NCI-H2227 (cell line): Measurements from ENCODE around the gene ITGB2.
A peak's percentile ranks its signal among the peaks of the same experiment; 100 is the strongest.

Source experiments
- DNase-seq: peaks from one replicate; lab custom pipeline; 2025; ENCODE audit not compliant: unreplicated experiment; lab: John Stamatoyannopoulos, UW

The ITGB2 gene

GRCh38 chr21:44898851-44899767 is 21.6 kb downstream of the ITGB2 start:
- DNase-seq, result no peak

GRCh38 chr21:44898011-44898488 is 22.6 kb downstream of the ITGB2 start:
- DNase-seq, result no peak

- no peak for DNase-seq
These were observed 23.2 kb downstream of the ITGB2 start for GRCh38 chr21:44897326-44898010.

DNA sequence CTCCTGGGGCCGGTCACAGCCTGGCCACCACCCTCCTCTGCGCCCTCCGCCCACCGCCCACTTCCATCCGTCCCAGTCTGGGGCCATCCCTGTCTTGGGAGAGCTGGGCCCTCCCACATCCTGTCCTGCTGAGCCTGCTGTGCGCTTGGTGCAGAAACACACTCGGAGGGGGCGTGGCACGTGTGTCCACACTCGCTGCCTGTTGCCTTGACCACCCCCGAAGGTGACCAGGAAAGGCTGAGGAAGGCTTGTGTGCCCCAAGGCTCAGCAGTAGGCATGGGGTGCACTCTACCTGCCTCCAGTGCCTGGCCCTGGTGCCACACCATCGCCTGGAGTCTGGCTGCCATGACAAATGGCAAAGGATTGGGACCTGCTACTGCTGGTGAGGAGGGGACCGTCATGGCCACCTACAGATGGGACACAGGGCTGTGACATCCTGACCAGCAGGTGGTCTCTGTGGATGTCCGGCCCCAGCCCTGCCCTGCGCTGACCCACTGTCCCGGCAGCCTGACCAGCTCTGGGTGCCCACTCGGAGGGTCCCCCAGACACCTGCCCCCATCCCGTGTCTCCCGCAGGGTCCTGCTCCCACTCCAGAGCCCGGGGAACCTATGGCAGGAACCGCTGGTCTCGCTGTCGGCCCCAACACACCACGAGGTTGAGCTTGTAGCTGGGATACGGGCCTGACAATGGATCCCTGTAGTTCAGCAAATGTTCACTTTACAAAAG is 24.0 kb downstream of the ITGB2 start:
- DNase-seq, result no peak

GRCh38 chr21:44895859-44896258 is 24.8 kb downstream of the ITGB2 start:
- no peak for DNase-seq

GRCh38 chr21:44894687-44895302 is 25.9 kb downstream of the ITGB2 start:
- no peak for DNase-seq

DNA sequence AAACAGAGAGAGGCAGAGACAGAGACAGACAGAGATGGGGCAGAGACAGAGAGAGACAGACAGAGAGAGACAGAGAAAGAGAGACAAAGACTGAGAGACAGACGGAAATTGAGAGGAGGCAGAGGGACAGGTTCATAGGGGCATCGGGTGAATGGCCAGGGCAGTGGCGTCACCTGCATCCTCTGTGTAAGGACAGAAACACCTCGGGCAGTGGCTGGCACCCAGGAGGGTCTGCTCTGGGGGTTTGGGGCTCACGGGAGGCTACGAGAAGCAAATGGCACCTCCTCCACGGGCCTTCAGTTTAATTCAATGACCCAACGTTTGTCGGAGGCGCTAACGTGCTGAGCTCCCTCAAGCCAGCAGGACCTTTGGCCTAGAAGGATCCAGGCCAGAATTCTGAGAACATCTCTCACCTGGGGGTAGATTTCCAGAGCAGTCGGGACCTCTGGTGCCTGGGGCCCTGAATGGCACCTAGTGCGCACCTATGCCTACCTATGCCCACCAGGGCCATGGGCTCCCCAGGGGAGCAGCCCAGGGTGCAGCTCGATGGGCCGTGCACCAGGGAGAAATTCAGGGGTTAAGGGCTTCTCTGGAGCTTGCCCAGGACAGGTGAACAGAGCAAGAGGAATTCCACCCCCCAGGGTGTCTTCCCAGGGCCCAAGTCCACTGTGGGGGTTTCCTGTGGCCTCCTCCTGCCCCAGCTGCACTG is 26.6 kb downstream of the ITGB2 start:
- DNase-seq, result no peak

DNA sequence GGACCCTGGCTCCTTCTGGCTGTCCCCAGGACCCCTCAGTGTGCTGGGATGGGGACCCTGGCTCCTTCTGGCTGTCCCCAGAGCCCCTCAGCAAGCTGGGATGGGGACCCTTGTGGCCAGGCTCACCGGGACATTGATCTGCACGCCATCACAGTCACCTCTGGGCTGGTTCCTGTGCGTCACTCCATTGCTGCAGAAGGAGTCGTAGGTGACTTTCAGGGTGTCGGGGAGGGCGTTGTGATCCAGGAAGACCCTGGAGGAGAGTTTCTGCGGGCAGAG is 27.5 kb downstream of the ITGB2 start:
- DNase-seq, result no peak

- peak; percentile 9 for DNase-seq
These were observed 28.0 kb downstream of the ITGB2 start for GRCh38 chr21:44892536-44893277.

- no peak for DNase-seq
These were observed 28.6 kb downstream of the ITGB2 start for GRCh38 chr21:44892095-44892494.

- DNase-seq, result no peak
These were observed 29.1 kb downstream of the ITGB2 start for GRCh38 chr21:44891631-44892031.

DNA sequence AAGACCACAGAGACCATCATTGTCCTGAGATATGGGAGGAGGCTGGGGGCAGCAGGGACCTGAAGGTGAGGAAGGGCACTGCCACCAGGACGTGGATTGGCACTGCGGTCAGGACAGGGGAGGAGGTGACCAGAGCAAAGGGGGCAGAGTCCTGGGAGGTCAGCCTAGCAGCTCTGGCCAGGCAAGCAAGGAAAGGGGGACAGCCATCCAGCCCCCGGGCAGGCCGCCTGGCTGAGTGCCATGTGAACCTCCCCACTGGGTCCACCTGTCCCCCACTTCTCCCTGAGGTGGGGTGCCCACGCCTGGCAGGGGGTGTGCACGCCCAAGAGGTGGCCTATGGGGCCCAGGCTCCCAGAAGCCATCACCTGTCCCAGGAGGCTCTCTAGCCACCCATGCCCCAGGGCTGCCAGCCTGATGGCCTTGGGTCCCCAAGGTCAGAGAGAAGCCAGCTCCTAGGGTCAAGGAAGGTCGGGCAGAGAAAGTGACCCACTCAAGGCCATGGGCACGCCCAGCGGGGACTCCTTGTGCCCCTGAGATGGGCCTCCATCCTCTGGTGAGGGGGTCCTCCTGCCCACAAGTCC is 29.6 kb downstream of the ITGB2 start:
- DNase-seq, result no peak

DNA sequence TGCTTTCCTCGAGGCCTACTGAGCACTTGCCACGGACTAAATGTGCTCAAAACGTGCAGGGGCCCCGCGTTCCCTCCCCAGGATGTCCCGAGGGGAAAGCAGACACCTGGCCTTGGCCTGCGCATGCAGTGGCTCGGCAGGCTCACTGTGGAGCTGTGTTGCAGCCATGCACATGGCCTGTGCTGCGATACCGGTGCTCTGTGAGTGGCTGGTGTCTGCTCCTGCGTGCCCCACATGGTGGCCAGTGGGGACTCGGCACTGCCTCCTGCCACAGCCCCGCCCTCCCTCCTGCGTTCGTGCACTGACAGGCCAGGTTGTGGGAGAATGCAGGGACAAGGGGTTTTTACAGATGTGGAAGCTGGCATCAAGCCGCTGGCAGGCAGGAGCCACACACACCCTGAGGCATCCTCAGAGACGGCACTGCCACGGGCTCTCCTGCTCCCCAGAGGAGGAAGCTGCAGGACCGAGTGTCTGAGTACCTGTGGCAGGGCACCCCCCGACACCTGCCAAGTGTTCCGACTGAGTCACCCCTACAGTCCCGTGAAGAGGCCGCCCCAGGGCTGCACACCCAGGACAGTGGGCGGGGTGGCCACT is 30.3 kb downstream of the ITGB2 start:
- DNase-seq, result no peak

DNA sequence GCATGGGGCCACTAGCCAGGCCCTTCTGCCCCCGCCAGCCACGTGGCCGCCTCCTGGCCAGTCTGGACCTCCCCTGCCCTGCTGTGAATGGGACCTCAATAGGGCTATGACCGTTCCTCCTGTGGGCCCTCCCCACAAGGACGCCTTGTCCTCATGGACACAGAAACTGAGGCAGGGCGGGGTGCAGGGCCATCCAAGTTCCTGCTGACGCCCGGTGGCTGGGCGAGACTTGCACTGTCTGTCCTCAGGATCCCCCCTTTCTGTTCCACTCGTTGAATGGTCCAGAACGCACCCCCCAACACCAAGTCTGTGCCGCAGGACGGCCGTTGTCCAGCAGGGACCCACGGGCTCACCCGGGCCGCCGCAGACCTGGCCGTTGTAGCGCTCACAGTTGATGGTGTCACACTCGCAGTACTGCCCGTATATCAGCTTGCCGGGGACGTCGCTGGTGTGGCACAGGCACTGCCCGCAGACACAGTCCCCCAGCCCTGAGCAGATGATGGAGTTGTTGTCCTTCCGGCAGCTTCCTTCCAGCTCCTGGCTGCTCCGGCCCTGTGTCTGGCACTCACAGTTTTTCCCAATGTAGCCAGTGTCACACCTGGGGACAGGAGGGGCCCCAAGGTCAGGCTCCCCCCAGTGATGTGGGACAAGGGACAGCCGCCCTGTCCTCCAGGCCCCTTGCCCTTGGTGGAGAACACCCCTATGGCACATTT is 30.9 kb downstream of the ITGB2 start:
- no peak for DNase-seq

GRCh38 chr21:44888581-44889550 is 31.8 kb downstream of the ITGB2 start:
- no peak for DNase-seq

- no peak for DNase-seq
These were observed 32.7 kb downstream of the ITGB2 start for GRCh38 chr21:44887807-44888580.
